Fibroblast of skin of left biceps (primary cell): Measurements from ENCODE around the gene TAGLN.
A peak's percentile ranks its signal among the peaks of the same experiment; 100 is the strongest.

ENCODE experiments used
- DNase-seq, 2 experiments: peaks; one replicate each; pipeline ENCODE4 v3.0.0-alpha.2; 2013; ENCODE audit warnings: low read depth in 2 of 2

Gene TAGLN

GRCh38 chr11:117214404-117215110, 15.4 kb downstream of the TAGLN start:
- no peak for DNase-seq

- peak in 1 of 2 experiments; percentile 32 for DNase-seq
Observed at GRCh38 chr11:117217141-117218084, 18.2 kb downstream of the TAGLN start.

GRCh38 chr11:117218133-117218915, 19.2 kb downstream of the TAGLN start:
- DNase-seq = no peak

- DNase-seq = no peak
Observed at GRCh38 chr11:117219001-117219400, 19.8 kb downstream of the TAGLN start.

- no peak for DNase-seq
Observed at GRCh38 chr11:117219455-117219854, 20.3 kb downstream of the TAGLN start.

GRCh38 chr11:117219995-117220394, 20.8 kb downstream of the TAGLN start:
- DNase-seq = no peak

GRCh38 chr11:117220568-117220967, 21.4 kb downstream of the TAGLN start:
- no peak for DNase-seq

GRCh38 chr11:117220999-117221774, 22.0 kb downstream of the TAGLN start:
- DNase-seq = no peak

GRCh38 chr11:117221775-117222517, 22.8 kb downstream of the TAGLN start:
- no peak for DNase-seq

- DNase-seq = no peak
Observed at GRCh38 chr11:117222991-117223740, 24.0 kb downstream of the TAGLN start.

GRCh38 chr11:117223741-117224689, 24.8 kb downstream of the TAGLN start:
- DNase-seq = no peak

GRCh38 chr11:117225553-117226170, 26.5 kb downstream of the TAGLN start:
- no peak for DNase-seq

GRCh38 chr11:117226388-117227385, 27.5 kb downstream of the TAGLN start:
- DNase-seq = peak; percentile 26 to 41

- no peak for DNase-seq
Observed at GRCh38 chr11:117228091-117228490, 28.9 kb downstream of the TAGLN start.

GRCh38 chr11:117229411-117229810, 30.2 kb downstream of the TAGLN start:
- DNase-seq = no peak

- no peak for DNase-seq
Observed at GRCh38 chr11:117229931-117230285, 30.7 kb downstream of the TAGLN start.
